HepG2 (cell line): ENCODE results near the gene PRR30. TPM values are rescaled to one million over a fixed set of nuclear protein-coding genes. Genes with fewer than 3 reads are reported as not detected.

Experiments used
- BCLAF1 ChIP-seq: fragments of 450-650 bp; IDR thresholded peaks from 2 replicates; pipeline ENCODE4 v1.6.1; 2017; ENCODE audit warnings: mild to moderate bottlenecking
- CHD4 ChIP-seq: fragments of 200-600 bp; sonication (generic); IDR thresholded peaks from 2 replicates; pipeline ENCODE4 v1.7.0; 2017; ENCODE audit warnings: mild to moderate bottlenecking, low read length, borderline replicate concordance
- DDIT3 ChIP-seq: sonication (generic); formaldehyde crosslinking; IDR thresholded peaks from 2 replicates; pipeline ENCODE4 v1.4.0; 2020; ENCODE audit warnings: mild to moderate bottlenecking, missing genetic modification reagents
- DNMT3B ChIP-seq: conservative IDR thresholded peaks from 2 replicates; pipeline ENCODE4 v1.6.1; 2016; ENCODE audit warnings: missing biosample characterization, control low read depth
- MYNN ChIP-seq: sonication (generic); formaldehyde crosslinking; IDR thresholded peaks from 2 replicates; pipeline ENCODE4 v1.4.0; 2020; ENCODE audit warnings: mild to moderate bottlenecking, low read depth, missing genetic modification reagents
- NFRKB ChIP-seq: fragments of 450-650 bp; IDR thresholded peaks from 2 replicates; pipeline ENCODE4 v1.6.1; 2017
- PPARG ChIP-seq: conservative IDR thresholded peaks from 2 replicates; pipeline ENCODE4 v1.6.1; 2016; ENCODE audit warnings: missing biosample characterization, missing genetic modification reagents
- TAF1 ChIP-seq: sonication (generic); formaldehyde crosslinking; IDR thresholded peaks from 2 replicates; pipeline ENCODE4 v1.4.0; 2020; ENCODE audit warnings: missing genetic modification reagents
- THAP9 ChIP-seq: sonication (generic); formaldehyde crosslinking; IDR thresholded peaks from 2 replicates; pipeline ENCODE4; 2020; ENCODE audit warnings: missing genetic modification reagents, mild to moderate bottlenecking, borderline replicate concordance
- ZFP82 ChIP-seq: sonication (generic); formaldehyde crosslinking; IDR thresholded peaks from 2 replicates; pipeline ENCODE4 v1.5.1; 2020; ENCODE audit warnings: mild to moderate bottlenecking, missing genetic modification reagents, borderline replicate concordance
- ZNF205 ChIP-seq: IDR thresholded peaks from 2 replicates; pipeline ENCODE4 v1.6.1; 2018; ENCODE audit warnings: missing biosample characterization, missing genetic modification reagents
- ZNF350 ChIP-seq: sonication (generic); formaldehyde crosslinking; IDR thresholded peaks from 2 replicates; pipeline ENCODE4 v1.4.0; 2020; ENCODE audit warnings: mild to moderate bottlenecking, low read depth, missing genetic modification reagents, borderline replicate concordance
- ZNF367 ChIP-seq: sonication (generic); formaldehyde crosslinking; IDR thresholded peaks from 2 replicates; pipeline ENCODE4 v1.4.0; 2020; ENCODE audit warnings: missing genetic modification reagents, borderline replicate concordance
- ZNF431 ChIP-seq: sonication (generic); formaldehyde crosslinking; IDR thresholded peaks from 2 replicates; pipeline ENCODE4 v1.9.0; 2022; ENCODE audit warnings: missing genetic modification reagents, low read depth, mild to moderate bottlenecking, borderline replicate concordance
- ZNF580 ChIP-seq: IDR thresholded peaks from 2 replicates; pipeline ENCODE4 v1.6.1; 2016; ENCODE audit warnings: low read depth, borderline replicate concordance
- ZNF646 ChIP-seq: sonication (generic); formaldehyde crosslinking; IDR thresholded peaks from 2 replicates; pipeline ENCODE4 v1.9.0; 2021; ENCODE audit warnings: mild to moderate bottlenecking, missing genetic modification reagents
- polyA plus RNA-seq, 8 experiments: library from polyadenylated mRNA; depleted of rRNA in 3 of 8; stranded (reverse) in 7 of 8; unstranded in 1 of 8; fragments of >200 nt; fragmentation: Illumina TruSeq in 4 of 8; extraction: Trizol in 4 of 8; gene quantifications; 2 replicates each; pipeline versions ENCODE4 v1.2.1 to v1.2.3, GENCODE V29; 2011 to 2016; ENCODE audit warnings: low read depth in 4 of 8, missing spikeins in 1 of 8, mixed read lengths in 1 of 8; ENCODE audit not compliant: insufficient read depth in 1 of 8
- total RNA-seq, 5 experiments: library from RNA; depleted of rRNA; stranded (reverse); fragments of >200 nt; fragmentation: Illumina TruSeq; extraction: Trizol; gene quantifications; 2 replicates each; pipeline ENCODE4 v1.2.3, GENCODE V29; 2016; ENCODE audit warnings: low read depth in 1 of 5

Gene PRR30
- total and polyA plus RNA-seq, 2 of the 13 experiments (the other 11 are each of a cell fraction or from before 2014, with no cell fraction given), result not detected

GRCh38 chr2:27118525-27119329, 20.5 kb downstream of the PRR30 start, which contains the start of gene CGREF1 (continued):
- TF ChIP-seq ZFP82, result no peak; the same call in 1 of the 2 replicates
- TF ChIP-seq DDIT3 (CRISPR knock-in tag), result no peak
- TF ChIP-seq ZNF580, result no peak
- TF ChIP-seq ZNF431 (CRISPR knock-in tag), result 0 out of 2 replicates have a peak, but pooled peaks have one; percentile 69
- no peak for TF ChIP-seq CHD4
- no peak for TF ChIP-seq THAP9 (CRISPR knock-in tag)
- no peak for TF ChIP-seq BCLAF1
- TF ChIP-seq MYNN, result no peak
- no peak for TF ChIP-seq PPARG (CRISPR knock-in tag)
- no peak for TF ChIP-seq TAF1 (CRISPR knock-in tag)
- no peak for TF ChIP-seq ZNF205 (CRISPR knock-in tag)
- no peak for TF ChIP-seq ZNF646 (CRISPR knock-in tag)
- no peak for TF ChIP-seq DNMT3B (CRISPR knock-in tag)
- no peak for TF ChIP-seq ZNF350 (CRISPR knock-in tag)
- TF ChIP-seq NFRKB, result no peak
- TF ChIP-seq ZNF367 (CRISPR knock-in tag), result no peak
